Posterior vena cava (tissue), 2 donors: ENCODE measurements around the gene SLC4A3. TPM values are rescaled to one million over a fixed set of nuclear protein-coding genes. Genes with fewer than 3 reads are reported as not detected.
"Not testable (repeated sequence)": the region's sequence is repeated elsewhere in the genome, so short reads cannot be mapped to it uniquely, and the experiment has no call there.

Experiments used
- DNase-seq: peaks from one replicate; pipeline ENCODE4 v3.0.0-alpha.2; 2020; ENCODE audit warnings: low spot score
- intact Hi-C, 2 donors: fragments of 100-400 bp; cut with DNase I; formaldehyde crosslinking; loops; one replicate each; pipeline versions ENCODE4 v1.14.1 to v1.14.2; 2022 to 2023
- total RNA-seq, 2 donors: library from RNA; stranded (reverse); fragmentation: NEBNext Ultra II Directional; extraction: Animal tissue kit (Norgen Biotek cat#: 25700); gene quantifications; one replicate each; pipeline ENCODE4 v1.2.1, GENCODE V29; 2021
- donor health status: DM: yes; HTN: yes; CAD: no.
- donor health status: DM: yes; HTN: yes; CAD: no.

The SLC4A3 gene
- total RNA-seq, 2 donors from 2014 or later, result 6.2 to 10.1 TPM

GRCh38 chr2:219642069-219642454 lies 14.6 kb downstream of the SLC4A3 start:
- intact Hi-C loops, result loop anchor here in 1 of 2 donors (10.0 kb wide), 1 partner anchor 97 kb away; the partner anchor contains the start of genes CHPF and TMEM198

GRCh38 chr2:219642465-219643083 lies 15.1 kb downstream of the SLC4A3 start:
- intact Hi-C loops, result loop anchor here in 1 of 2 donors (10.0 kb wide), 1 partner anchor 98 kb away; the partner anchor contains the start of genes CHPF and TMEM198
- peak; percentile 99 for DNase-seq

More at GRCh38 chr2:219642069-219642454, 14.6 kb downstream of the SLC4A3 start:
- DNase-seq, result no peak

- DNase-seq, result no peak
- intact Hi-C loops, result loop anchor here in 1 of 2 donors (10.0 kb wide), 1 partner anchor 98 kb away; the partner anchor contains the start of genes CHPF and TMEM198
Measured at GRCh38 chr2:219643084-219643473, 15.6 kb downstream of the SLC4A3 start.

- intact Hi-C loops, result loop anchor here in 1 of 2 donors (10.0 kb wide), 1 partner anchor 99 kb away; the partner anchor contains the start of genes CHPF and TMEM198
- DNase-seq, result no peak
Measured at GRCh38 chr2:219643788-219644398, 16.5 kb downstream of the SLC4A3 start.

GRCh38 chr2:219644801-219645480 lies 17.5 kb downstream of the SLC4A3 start:
- DNase-seq, result peak; percentile 81
- intact Hi-C loops, result loop anchor here in 1 of 2 donors (10.0 kb wide), 1 partner anchor 100 kb away; the partner anchor contains the start of genes CHPF and TMEM198

GRCh38 chr2:219645631-219646527 lies 18.4 kb downstream of the SLC4A3 start:
- no peak for DNase-seq
- intact Hi-C loops, result loop anchor here in 1 of 2 donors (10.0 kb wide), 1 partner anchor 101 kb away; the partner anchor contains the start of genes CHPF and TMEM198

- DNase-seq, result no peak
- intact Hi-C loops, result loop anchor here in 1 of 2 donors (10.0 kb wide), 1 partner anchor 103 kb away; the partner anchor contains the start of genes CHPF and TMEM198
Measured at GRCh38 chr2:219648176-219648575, 20.7 kb downstream of the SLC4A3 start.

- DNase-seq, result no peak
- intact Hi-C loops, result loop anchor here in 1 of 2 donors (10.0 kb wide), 1 partner anchor 104 kb away; the partner anchor contains the start of genes CHPF and TMEM198
Measured at GRCh38 chr2:219648963-219649362, 21.5 kb downstream of the SLC4A3 start.

- intact Hi-C loops, result no loop called here
- no peak for DNase-seq
Measured at GRCh38 chr2:219650426-219651248, 23.2 kb downstream of the SLC4A3 start.

- intact Hi-C loops, DNase-seq: not testable (repeated sequence)
Measured at GRCh38 chr2:219651656-219652055, 24.2 kb downstream of the SLC4A3 start.

GRCh38 chr2:219656526-219656925 lies 29.1 kb downstream of the SLC4A3 start:
- intact Hi-C loops, result no loop called here

GRCh38 chr2:219658196-219658846 lies 30.9 kb downstream of the SLC4A3 start:
- intact Hi-C loops, result loop anchor here in 1 of 2 donors (2.0 kb wide), 1 partner anchor 56 kb away; no protein-coding TSS in a partner anchor
- no peak for DNase-seq

More at GRCh38 chr2:219656526-219656925, 29.1 kb downstream of the SLC4A3 start:
- DNase-seq, result no peak

- intact Hi-C loops, result loop anchor here in 1 of 2 donors (2.0 kb wide), 1 partner anchor 56 kb away; no protein-coding TSS in a partner anchor
- DNase-seq, result no peak
Measured at GRCh38 chr2:219658874-219659273, 31.4 kb downstream of the SLC4A3 start.

- intact Hi-C loops, result no loop called here
- no peak for DNase-seq
Measured at GRCh38 chr2:219661197-219661954, 33.9 kb downstream of the SLC4A3 start.

- intact Hi-C loops, result no loop called here
- DNase-seq, result no peak
Measured at GRCh38 chr2:219661955-219662395, 34.5 kb downstream of the SLC4A3 start.

GRCh38 chr2:219662566-219662965 lies 35.1 kb downstream of the SLC4A3 start:
- DNase-seq, result no peak
- intact Hi-C loops, result no loop called here
